Myocyte (in vitro differentiated cells): ENCODE measurements around the gene CRB2. TPM values are rescaled to one million over a fixed set of nuclear protein-coding genes. Genes with fewer than 3 reads are reported as not detected.
"Not testable (repeated sequence)": the region's sequence is repeated elsewhere in the genome, so short reads cannot be mapped to it uniquely, and the experiment has no call there.

Experiments used
- DNase-seq: peaks from one replicate; pipeline ENCODE4 v3.0.0-alpha.2; 2012; ENCODE audit warnings: low read depth
- total RNA-seq: library from RNA; depleted of rRNA; stranded (reverse); fragments of >200 nt; gene quantifications from 2 replicates; pipeline ENCODE4 v1.2.3, GENCODE V29; 2014

CRB2 gene
- total RNA-seq, 1 donor from 2014 or later, result not detected

DNA sequence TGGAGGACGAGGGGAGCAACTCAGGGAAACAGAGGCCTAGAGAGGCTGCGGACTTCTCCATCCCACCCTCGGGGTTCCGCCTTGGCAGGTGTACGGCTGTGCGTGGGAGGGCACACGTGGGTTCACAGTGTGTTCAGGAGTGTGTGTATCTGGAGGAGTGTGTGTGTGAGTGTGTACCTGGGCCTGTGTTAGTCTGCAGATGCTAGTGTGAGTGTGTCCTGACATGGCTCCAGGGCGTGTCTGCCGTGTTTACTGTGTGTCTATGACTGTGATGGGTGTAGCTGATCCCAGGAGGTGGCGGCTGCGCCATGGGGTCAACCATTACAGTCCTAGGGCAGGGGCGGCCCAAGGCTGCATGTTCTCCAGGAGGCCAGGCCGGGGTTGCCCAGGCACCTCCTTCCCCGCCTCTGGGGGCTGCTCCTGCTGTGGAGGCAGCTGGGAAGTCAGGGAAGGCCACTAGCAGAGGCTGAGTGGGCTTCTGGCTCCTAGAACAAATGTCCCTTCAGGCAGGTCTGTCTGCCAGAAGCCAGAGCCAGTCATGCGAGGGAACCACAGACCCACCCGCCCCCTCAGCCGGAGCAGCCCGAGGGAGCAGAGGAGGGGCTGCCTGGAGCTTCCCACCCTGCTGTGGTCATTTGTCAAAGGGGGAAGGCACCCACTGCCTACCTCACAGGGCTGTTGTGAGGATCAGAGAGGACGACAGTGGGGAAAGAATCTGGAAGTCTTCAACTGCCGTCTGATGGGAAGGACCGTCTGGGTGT lies 21.4 kb downstream of the CRB2 start:
- DNase-seq, result no peak

DNA sequence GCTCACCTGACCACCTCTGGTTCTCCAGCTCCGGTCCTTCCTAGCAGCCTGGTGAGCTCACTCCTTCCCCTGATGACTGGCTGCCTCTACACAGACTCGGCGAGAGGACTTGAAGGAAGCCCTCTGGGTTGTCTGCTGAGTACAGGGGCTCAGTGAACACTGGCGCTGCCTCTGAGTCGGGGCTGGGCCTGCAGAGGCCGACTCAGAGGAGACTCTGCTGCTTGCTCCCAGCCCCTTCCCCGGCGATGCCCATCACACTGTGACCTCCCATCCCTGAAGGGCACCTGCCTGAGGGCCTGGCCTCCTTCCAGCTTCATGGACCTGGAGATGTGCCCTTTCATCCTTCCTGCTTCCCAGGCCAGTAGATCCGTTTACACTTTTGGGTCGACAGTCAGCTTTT lies 22.0 kb downstream of the CRB2 start:
- no peak for DNase-seq

DNA sequence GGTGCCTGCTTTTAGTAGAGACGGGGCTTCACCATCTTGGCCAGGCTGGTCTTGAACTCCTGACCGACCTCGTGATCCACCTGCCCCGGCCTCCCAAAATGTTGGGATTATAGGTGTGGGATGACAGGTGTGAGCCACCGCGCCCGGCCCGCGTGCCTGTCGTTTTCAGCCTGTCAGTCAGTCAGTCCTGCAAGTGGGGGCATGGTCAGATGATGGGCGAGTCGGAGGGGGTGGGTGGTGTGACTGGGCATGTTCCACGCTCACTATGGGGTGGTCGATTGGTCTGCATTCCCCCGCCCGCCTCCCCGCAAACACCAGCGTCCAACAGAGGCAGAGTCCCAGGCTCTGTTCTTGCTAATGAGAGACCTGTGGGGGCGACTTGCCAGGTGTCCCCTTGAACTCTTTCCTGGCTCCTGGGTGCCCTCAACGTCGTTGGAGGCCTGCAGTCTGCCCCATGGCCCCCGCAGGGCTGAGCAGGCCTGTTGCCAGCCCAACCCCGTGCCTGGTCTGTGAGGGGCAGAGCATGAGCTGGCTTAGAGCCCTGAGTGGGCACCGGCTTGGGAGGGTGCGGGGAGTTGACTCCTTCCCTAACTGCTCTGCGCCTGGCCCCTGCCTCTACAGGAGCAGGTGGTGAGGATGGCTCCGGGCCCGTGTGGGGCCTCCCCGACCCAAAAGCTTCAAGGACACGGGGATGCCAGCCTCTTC lies 23.1 kb downstream of the CRB2 start:
- no peak for DNase-seq

DNA sequence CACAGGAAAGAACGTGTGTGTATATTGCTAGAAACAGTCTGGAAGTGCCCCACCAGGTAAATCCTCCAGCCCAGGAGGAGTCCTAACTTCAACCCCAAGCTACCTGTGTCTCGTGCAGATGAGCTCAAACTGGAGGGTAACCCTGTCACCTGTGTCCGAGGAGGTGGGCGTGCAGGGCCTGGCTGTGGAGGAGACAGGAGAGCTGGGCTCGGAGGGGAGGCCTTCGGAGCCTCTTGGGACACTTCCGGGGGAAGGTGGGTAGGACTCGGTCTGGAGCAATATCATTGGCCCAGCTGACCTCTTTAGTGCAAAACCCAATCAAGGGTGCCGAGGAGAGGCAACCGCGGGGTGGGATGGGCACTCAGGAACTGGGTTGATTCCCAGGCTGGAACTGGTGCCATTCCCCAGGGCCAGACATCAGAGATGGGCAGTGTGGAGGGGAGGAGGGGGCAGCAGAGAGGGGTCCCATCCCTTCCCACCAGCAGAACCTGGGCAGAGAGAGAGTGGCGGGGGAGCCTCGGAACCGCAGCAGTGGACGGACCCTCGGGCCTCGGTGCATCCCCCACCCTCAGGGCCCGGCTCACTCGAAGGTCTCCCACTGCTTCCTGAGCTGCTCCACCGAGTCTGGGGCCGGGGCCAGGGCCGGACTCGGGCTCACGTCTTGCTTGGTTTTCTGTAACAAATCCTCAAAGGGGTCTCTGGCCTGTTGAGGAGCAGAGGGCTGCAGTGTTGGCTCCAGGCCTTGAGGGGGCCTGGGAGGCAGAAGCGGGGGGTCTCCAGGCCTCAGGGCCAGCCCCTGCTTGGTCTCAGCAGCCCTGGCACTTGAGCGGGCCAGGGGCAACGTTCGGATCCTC lies 25.1 kb downstream of the CRB2 start:
- DNase-seq, result no peak

DNA sequence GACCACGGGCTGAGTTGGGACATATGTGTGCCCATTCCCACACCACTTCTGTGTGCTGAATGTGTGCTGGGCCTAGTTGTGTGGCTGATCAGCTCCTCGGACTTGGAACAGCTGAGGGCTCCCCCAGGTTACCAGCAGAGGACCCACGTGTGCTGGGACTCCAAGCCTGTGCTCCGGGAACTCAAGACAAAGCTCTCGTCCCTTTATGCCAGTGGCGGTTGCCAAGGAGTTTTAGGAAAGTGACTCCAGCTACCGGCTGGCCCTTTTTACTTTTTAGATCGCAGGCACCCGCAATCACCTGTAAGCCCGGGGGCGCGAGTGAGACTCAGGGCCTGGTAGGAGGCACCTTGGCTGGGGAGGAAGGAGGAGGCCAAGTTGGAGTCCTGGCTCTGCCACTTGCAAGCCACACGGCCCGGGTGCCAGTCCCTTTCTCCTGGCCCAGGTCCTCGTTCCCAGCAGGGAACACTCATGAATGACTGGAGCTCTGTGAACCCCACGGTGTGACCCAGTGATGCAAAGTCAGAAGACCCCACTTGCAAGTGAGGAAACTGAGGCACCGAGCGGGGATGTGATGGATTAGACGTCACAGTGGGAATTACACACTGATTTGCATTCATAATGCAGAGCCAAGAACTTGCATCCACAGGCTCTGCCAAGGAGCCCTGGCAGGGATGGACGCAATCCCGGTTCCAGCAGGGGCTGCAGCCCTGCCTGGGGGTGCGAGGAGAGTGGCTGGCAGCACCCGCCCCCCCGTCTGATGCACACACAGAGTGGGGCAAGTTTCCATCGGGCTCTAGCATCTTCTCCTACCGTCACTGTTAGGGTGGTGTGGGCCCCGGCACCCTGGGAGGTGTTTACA lies 26.9 kb downstream of the CRB2 start:
- no peak for DNase-seq

DNA sequence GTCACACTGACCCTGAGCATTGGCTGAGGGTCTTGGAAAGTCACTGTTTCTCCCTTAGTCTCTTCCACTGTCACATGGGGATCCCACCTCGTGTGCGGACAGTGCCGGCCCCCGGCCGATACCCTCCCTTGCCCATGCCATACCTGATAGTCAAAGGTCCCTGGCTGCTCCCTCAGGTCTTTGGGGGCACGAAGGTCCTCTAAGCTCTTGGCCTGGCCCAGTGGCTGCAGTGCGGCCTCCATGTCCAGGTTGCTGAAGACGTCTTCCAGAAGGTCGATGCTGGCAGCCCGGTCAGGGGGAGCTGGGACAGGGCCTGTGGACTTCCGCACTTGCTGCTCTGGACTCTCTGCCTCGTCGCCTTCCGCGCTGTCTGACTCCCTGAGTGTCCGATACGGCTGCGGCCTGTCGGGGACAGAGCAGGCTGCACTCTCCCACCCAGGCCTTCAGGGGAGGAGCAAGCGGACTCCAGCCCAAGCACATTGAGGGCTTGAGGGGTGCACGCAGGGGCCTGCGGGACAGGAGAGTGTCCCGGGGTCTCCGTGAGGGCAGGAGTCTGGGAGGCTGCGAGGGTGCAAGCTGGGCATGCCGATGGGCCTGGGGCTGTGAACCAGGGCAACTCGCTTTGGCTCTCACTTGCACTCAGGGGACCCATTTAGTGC lies 27.6 kb downstream of the CRB2 start:
- DNase-seq, result no peak

DNA sequence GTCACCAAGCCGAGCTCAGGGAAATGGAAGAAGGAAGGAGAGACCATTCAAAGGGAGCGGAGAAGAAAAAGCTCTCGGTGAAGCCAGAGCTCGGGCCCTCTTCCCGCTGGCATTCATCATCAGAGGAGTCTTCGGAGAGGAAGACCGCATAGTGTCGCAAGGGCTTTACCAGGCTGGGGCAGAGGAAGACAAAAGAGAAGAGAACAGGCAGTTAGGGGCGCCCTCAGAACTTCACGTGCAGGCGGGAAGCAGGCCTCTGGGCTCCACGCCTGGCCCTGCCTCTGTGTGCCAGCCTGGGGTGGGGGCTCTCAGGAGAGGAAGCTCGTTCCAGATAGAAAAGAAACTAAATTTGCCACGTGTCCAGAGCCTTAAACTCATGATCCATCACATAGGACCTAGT lies 31.7 kb downstream of the CRB2 start:
- no peak for DNase-seq

DNA sequence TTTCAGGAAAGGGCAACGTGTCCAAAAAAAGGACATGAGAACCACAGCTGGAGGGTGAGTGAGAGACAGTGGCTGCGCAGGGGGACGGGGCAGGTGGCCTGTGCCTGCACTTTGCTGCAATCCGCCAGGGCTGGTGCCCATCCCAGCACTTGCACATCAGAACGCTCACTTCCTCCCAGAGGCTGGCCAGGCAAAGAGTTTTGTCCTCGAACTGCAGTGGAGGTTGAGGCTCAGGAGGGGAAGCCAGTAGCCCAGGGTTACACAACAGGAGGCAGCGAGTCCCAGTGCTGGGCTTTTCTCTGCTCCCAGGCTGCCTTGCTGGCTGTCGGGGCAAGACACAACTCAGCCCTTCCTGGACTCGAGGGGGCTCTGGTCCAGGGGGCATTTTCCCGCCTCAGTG lies 33.1 kb downstream of the CRB2 start:
- DNase-seq, result no peak

DNA sequence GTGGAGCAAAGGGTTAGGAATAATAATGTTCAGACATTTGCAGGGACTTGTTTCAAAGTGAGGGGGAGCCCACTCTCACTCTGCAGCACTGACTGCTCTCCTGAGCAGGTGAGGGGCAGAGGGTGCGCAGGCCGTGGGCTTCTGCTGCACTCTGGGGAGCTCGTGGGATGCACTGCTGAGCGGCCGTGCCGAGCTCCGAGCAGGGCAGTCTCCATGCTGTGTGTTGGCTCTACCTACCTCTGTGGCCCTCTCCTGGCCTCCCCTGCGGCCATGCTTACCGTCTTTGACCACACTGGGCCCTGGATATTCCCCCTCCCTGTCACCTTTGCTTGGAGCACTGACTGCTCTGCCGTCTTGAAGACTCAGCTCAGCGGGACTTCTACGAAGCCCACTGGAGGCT lies 33.7 kb downstream of the CRB2 start:
- no peak for DNase-seq

DNA sequence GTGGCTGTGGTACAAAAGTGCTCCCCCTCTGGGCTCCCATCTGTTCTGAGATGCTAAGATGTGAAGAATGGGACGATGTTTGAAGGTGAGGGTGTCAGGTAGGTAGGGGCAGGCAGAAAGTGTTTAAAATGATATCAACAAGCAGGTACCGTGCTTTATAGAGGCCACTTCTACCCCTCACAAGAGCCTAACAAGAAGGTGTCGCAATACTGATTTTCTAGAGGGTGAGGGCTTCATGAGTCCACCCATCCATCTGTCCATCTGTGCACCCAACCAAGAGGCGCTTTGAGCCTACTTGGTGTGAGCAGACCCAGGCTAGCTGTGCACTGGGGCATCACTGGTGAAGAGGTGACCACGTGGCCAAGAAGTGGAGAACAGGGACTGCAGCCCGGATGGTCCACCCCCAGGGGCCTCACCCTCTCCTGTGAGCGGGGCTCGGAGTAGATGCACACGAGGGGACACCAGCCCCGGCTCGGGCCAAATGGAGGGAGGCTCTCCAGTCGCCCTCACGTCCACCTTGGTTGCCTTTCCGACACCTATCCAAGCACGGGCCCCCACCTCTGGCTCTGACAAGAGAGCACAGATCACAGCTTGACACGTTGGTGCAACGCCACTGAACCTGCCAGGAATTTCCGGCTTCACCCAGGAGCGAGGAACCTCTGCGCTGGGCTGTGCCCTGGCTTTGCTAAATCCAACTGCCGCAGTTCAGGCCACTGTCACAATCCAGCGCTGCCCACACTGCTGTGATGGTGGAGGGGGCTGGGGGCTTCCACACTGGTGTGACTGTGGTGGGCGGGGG lies 34.5 kb downstream of the CRB2 start:
- DNase-seq, result no peak

DNA sequence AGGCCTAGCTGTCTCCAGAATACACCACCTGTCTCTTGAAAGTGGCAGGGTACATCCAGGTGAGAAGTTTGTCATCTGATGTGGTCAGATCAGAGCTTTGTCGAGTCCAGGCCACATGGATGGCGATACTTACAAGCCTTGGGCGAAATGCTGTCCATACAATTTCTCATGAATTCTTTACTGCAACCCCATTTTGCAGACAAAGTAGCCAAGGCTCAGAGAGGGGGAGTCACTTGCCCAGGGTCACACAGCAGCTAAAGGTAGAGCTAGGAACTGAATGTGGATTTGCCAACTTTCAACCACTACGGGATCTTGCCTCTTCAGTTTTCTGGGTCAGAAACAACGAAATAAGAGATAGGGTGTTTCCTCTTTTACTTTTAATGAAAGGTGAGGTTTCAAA lies 35.2 kb downstream of the CRB2 start:
- DNase-seq, result no peak

DNA sequence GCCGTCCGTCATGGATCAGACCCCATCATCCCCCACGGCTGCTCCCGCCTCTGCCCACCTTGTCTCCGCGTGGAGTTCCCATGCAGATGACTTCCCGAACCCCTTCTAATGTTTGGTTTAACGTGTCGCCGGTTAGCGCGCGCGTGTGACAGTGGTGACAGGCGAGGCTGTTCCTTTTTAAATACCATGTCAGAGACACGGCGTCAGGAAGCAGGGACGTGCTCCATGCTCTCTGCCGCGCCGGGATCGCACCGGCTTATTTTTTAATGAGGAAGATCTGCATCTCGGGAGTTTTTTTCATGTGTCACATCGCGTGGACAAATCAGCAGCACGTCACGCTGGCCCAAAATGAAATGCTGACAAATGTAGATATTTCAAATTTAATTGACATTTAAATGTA lies 35.9 kb downstream of the CRB2 start:
- DNase-seq, result no peak

DNA sequence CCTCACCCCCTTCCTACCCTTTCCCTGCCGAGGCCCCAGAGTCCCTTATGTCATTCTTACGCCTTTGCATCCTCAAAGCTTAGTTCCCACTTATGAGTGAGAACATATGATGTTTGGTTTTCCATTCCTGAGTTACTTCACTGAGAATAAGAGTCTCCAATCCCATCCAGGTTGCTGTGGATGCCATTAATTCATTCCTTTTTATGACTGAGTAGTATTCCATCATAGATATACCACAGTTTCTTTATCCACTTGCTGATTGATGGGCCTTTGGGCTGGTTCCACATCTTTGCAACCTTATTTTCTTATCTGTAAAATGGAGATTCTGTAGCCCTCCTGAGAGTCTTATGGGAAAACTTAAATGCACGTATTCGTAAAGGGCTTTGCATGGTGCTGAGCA lies 36.8 kb downstream of the CRB2 start:
- no peak for DNase-seq

DNA sequence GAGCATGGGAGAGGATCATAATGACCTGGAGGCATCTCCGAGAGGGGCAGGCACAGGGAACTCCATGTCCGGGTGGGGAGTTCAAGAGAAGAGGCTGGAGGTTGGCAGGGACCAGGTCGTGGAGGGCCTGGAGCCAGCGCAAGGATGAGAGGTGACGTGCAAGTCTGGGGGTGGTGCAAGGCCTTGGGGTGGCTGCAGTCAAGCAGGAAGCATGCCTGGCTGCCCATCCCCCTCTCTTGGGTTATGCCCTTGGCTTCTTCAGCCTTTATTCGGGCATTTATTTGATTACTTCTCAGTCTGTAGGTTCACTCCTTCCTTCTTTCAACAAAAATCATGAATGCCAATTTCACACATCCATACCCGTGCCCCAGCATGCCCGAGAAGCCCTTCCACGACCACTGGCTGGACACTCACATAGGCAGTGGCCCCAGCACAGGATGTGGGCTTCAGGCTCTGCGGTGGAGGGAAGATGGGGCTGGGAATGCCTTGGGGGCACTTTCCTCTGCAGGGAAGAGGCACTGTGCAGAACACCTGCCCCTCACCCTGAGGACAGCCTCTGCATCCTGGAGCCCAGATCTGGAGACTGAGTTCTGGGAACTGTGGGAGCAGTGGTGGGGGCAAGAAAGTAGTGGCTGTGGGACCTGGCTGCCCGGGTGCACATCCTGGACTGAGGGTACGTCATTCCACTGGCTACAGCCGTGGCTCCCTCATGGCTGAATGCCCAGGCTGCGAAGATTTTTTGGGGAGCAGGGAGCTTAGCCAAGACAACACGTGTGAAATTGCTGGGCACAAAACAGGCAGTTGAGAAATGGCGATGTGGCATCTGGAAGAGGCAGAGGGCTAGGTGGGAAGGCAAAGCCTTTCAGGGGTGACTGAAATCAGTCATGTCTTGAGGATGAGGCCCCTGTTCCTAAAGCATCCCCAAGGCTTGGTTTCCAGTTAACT lies 38.6 kb downstream of the CRB2 start:
- DNase-seq, result no peak

DNA sequence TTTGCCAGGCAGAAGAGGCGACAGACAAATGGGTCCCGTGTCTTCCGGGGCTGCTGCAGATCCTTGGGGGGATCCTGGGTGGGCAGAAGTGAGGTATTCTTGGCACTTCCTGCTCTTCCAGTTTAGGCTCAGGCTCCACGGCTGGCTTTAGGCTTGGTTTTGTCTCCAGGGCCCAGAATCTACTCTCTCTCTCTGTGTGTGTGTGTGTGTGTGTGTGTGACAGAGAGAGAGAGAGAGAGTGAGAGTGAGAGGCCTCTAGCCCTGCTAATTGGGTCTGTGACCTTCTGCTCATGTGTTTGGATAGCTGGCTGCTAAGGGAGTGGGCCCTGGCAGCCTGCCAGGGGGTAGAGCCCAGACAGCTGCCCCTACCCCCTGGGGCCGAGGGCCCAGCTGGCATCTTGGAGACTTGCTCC lies 39.3 kb downstream of the CRB2 start:
- DNase-seq, result peak; percentile 61

DNA sequence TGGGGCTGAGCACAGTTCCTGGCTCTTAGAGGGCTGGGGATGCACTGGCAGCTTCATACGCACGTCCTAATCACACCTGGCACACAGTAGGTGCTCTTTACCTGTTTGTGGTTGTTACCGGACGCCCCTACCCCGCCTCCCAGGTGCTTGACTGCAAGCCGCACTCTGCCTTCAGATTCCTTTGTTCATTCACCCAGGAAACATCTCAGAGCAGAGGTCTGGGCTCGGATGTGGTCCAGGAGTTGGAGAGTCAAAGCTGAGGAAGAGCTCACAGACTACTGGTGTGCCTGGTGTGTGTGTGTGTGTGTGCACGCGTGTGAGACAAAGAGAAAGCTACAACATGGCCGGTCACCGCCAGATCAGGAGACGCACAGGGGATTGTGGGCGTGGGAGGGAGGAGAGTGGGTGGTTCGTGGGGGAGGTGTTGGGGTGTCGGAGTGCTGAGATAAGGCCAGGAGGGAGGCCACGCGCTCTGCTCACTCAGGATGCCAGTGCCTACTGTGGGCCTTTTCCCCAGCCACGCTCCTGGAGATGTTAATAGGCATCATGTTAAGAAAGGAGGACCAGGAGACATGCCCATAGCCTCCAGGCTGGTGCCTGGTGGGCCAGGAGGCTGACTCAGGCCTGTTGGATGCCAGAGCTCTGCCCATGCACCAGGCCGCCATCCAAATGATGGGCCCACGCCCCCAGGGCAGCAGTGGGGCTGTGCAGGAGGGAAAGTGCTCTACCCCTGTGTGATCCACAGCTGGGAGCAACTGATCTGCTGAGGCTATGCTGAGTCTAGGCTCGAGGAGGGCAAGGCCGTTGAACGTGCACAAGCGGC lies 39.9 kb downstream of the CRB2 start:
- DNase-seq, result no peak

DNA sequence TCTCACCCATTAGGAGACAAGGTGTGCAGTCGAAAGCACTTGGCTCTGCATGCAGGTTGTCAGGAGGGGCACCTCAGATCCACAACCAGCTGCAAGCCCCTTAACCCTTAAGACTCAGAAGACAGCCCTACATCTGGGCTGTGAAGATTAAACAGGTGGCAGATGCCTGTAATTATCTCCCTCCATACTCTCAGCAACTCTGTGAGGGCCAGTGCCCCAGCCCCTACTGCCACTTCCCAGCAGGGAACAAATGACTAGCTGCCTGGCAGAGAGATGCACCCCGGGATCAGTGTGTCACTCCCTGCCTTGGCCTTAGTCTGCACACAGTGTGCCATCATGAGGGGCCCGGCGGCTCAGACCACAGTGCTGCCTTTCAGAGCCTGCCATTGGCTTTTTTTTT lies 42.0 kb downstream of the CRB2 start:
- no peak for DNase-seq

DNA sequence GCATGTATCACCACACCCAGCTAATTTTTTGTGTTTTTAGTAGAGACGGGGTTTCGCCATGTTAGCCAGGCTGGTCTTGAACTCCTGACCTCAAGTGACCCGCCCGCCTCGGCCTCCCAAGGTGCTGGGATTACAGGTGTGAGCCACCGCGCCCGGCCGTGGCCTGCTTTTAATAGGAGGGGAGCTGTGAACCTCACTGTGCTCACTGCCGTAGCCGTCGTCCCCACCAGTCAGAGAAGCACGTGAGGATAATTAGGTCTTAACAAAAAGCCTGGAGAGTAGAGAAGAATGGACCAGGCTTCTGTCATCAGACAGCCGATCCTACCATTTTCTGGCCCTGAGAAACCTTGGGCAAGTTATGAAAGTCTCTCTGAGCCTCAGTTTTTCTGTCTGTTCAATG lies 42.9 kb downstream of the CRB2 start:
- not testable (repeated sequence) for DNase-seq
